SU-DHL-6 (cell line): Measurements from ENCODE around the gene ATP2A2.
"Not testable (repeated sequence)": the region's sequence is repeated elsewhere in the genome, so short reads cannot be mapped to it uniquely, and the experiment has no call there.

ENCODE experiments used
- H2AFZ ChIP-seq: fragments of 200-600 bp; sonication (generic); 2 replicates; pipeline ENCODE4 v1.6.1; 2014; ENCODE audit warnings: low read depth, mild to moderate bottlenecking, moderate library complexity, mixed read lengths, antibody characterized with exemption, low read length; ENCODE audit not compliant: severe bottlenecking
- H3F3A ChIP-seq: fragments of 200-600 bp; shearing (Covaris generic); 2 replicates; pipeline ENCODE4 v1.6.0; 2016; ENCODE audit warnings: antibody characterized with exemption, mild to moderate bottlenecking; ENCODE audit not compliant: insufficient read depth
- H3K27ac ChIP-seq: fragments of 200-600 bp; sonication (generic); 2 replicates; pipeline ENCODE4 v1.5.1; 2016; ENCODE audit warnings: low read depth, mild to moderate bottlenecking, low read length, moderate library complexity, mixed read lengths
- H3K27me3 ChIP-seq: fragments of 200-600 bp; sonication (generic), shearing (Covaris generic); 2 replicates; pipeline ENCODE4 v1.6.0; 2014; ENCODE audit warnings: mild to moderate bottlenecking, low read length
- H3K36me3 ChIP-seq: fragments of 200-600 bp; sonication (generic); 2 replicates; pipeline ENCODE4 v1.6.1; 2014; ENCODE audit warnings: mild to moderate bottlenecking, low read length, mixed read lengths
- H3K4me2 ChIP-seq: fragments of 300-600, 200-600 bp; shearing (Covaris generic), sonication (generic); 2 replicates; pipeline ENCODE4 v1.6.0; 2014; ENCODE audit warnings: low read length, low read depth, mild to moderate bottlenecking; ENCODE audit not compliant: poor library complexity, severe bottlenecking
- H3K4me3 ChIP-seq: fragments of 200-600 bp; sonication (generic); 2 replicates; pipeline ENCODE4 v1.5.1; 2014; ENCODE audit warnings: antibody characterized with exemption, low read length, mild to moderate bottlenecking, mixed read lengths; ENCODE audit not compliant: insufficient read depth, poor library complexity, severe bottlenecking
- H3K79me2 ChIP-seq: fragments of 200-600 bp; sonication (generic); 2 replicates; pipeline ENCODE4 v1.6.1; 2014; ENCODE audit warnings: mild to moderate bottlenecking, low read length, moderate library complexity; ENCODE audit not compliant: insufficient read depth
- H3K9ac ChIP-seq: fragments of 200-600 bp; sonication (generic); 2 replicates; pipeline ENCODE4 v1.7.0; 2014; ENCODE audit warnings: mild to moderate bottlenecking, low read length
- H3K9me2 ChIP-seq: fragments of 200-600 bp; sonication (generic); replicated peaks from 2 replicates; pipeline ENCODE4 v1.6.1; 2014; ENCODE audit warnings: low read length; ENCODE audit not compliant: insufficient read depth
- H3K9me3 ChIP-seq: fragments of 200-600 bp; sonication (generic); 2 replicates; pipeline ENCODE4 v1.6.1; 2014; ENCODE audit warnings: low read length, mixed read lengths; ENCODE audit not compliant: insufficient read depth
- H4K20me1 ChIP-seq: fragments of 200-600 bp; sonication (generic); 2 replicates; pipeline ENCODE4 v1.6.1; 2014; ENCODE audit warnings: low read depth, mild to moderate bottlenecking, antibody characterized with exemption, low read length, moderate library complexity, mixed read lengths
- CTCF ChIP-seq: fragments of 200-600 bp; sonication (generic); IDR thresholded peaks from one replicate; pipeline ENCODE4 v1.5.1; 2017; ENCODE audit warnings: antibody characterized with exemption, mild to moderate bottlenecking, low read length, moderate library complexity; ENCODE audit not compliant: insufficient read depth, poor library complexity, severe bottlenecking
- EZH2phosphoT487 ChIP-seq: fragments of 200-600 bp; sonication (generic), shearing (Covaris generic); conservative IDR thresholded peaks from 2 replicates; pipeline ENCODE4 v1.6.1; 2018; ENCODE audit warnings: mild to moderate bottlenecking, antibody characterized with exemption, low read length, moderate library complexity, mixed read lengths

Gene ATP2A2

GRCh38 chr12:110373425-110373824 lies 92.4 kb downstream of the ATP2A2 start:
- no peak for TF ChIP-seq EZH2phosphoT487
- TF ChIP-seq CTCF, result no peak

GRCh38 chr12:110373962-110374611 lies 93.0 kb downstream of the ATP2A2 start:
- Histone ChIP-seq H3K27me3 (no peaks in the 10 kb centered on the region), H3K4me3 (no peak overlapping the region), H3K79me2 (no peaks in the 10 kb centered on the region), H4K20me1 (no peaks in the 10 kb centered on the region), H3K27ac (no peak overlapping the region), H3K9me3 (no peaks in the 10 kb centered on the region), H3K9ac (no peak overlapping the region), H3K36me3 (peaks cover 20% of the 10 kb centered on the region; the same call in 1 of the 2 replicates), H3K9me2 (no peaks in the 10 kb centered on the region), H2AFZ (no peak overlapping the region), H3F3A (0 out of 2 replicates have a peak, but pooled peaks cover 3% of the 10 kb centered on the region), H3K4me2 (no peak overlapping the region)
- no peak for TF ChIP-seq CTCF
- TF ChIP-seq EZH2phosphoT487, result no peak

More at GRCh38 chr12:110373425-110373824, 92.4 kb downstream of the ATP2A2 start:
- Histone ChIP-seq H3K4me3 (no peak overlapping the region), H3K79me2 (no peaks in the 10 kb centered on the region), H3K9me3 (no peaks in the 10 kb centered on the region), H4K20me1 (no peaks in the 10 kb centered on the region), H2AFZ (no peak overlapping the region), H3K9ac (no peak overlapping the region), H3K27me3 (no peaks in the 10 kb centered on the region), H3K27ac (no peak overlapping the region), H3K36me3 (peaks cover 15% of the 10 kb centered on the region; the same call in 1 of the 2 replicates), H3F3A (0 out of 2 replicates have a peak, but pooled peaks cover 3% of the 10 kb centered on the region), H3K4me2 (no peak overlapping the region), H3K9me2 (no peaks in the 10 kb centered on the region)

- H3F3A ChIP-seq, H4K20me1 ChIP-seq: not testable (repeated sequence)
- H3K36me3 ChIP-seq, result peaks cover 22% of the 10 kb centered on the region; the same call in 1 of the 2 replicates
These were observed 97.2 kb downstream of the ATP2A2 start for GRCh38 chr12:110378131-110378790.

GRCh38 chr12:110379197-110379596 lies 98.2 kb downstream of the ATP2A2 start:
- Histone ChIP-seq H3K79me2 (no peaks in the 10 kb centered on the region), H3K27ac (no peak overlapping the region), H3F3A (no peaks in the 10 kb centered on the region), H3K27me3 (no peaks in the 10 kb centered on the region), H3K9me2 (no peaks in the 10 kb centered on the region), H3K9me3 (no peaks in the 10 kb centered on the region), H3K4me3 (no peak overlapping the region), H3K36me3 (peaks cover 22% of the 10 kb centered on the region; the same call in 1 of the 2 replicates), H3K9ac (no peak overlapping the region), H3K4me2 (no peak overlapping the region), H4K20me1 (no peaks in the 10 kb centered on the region), H2AFZ (no peak overlapping the region)
- TF ChIP-seq EZH2phosphoT487 (no peak), CTCF (no peak)

More at GRCh38 chr12:110378131-110378790, 97.2 kb downstream of the ATP2A2 start:
- H3K79me2 ChIP-seq, H3K27me3 ChIP-seq, H3K4me2 ChIP-seq, H3K9me2 ChIP-seq, H3K9me3 ChIP-seq, H3K27ac ChIP-seq, H3K4me3 ChIP-seq, H3K9ac ChIP-seq, H2AFZ ChIP-seq: not testable (repeated sequence)
